ENCODE data around the gene TASOR2. TPM values are rescaled to one million over a fixed set of nuclear protein-coding genes. Genes with fewer than 3 reads are reported as not detected.
A peak's percentile ranks its signal among the peaks of the same experiment; 100 is the strongest.

The TASOR2 gene
- total and polyA plus RNA-seq, 9 of the 15 experiments (the other 6 are each of a cell fraction or from before 2014, with no cell fraction given) = 12.7 to 75.3 (median 52.3) TPM

DNA sequence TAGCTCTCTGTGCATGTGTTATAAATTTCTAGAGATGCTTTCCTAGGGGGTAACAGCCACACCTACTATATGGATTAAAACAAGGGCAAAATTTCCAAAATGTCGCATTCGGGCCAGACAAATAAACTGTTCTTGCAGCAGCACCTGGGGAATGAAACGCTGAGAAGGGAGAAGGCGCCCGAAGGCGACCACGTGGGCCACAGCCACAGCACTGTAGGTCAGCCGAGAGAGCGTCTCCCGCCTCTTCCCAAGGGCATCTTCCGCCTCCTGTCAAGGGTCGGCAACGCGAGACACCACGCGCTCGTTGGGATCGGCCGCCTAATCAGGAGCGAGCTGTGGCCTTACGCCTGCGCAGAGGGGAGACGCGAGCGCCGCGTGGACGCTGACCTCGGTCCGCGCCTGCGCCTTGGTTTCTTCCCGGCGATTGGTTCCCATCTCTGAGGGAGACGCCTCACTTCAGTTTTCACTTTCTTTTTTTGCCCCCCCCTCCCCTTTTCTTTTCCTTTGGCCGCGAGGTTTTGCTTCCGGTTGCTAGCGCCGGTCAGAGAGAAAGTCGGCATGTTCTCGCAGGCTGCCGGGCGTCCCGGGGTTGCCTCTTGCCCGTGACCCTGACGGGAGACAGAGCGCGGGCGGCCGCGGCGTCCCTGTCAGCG is at the start of gene TASOR2 (continued):
- TF ChIP-seq GTF2F1 (IDR thresholded peaks at IDR 0.05; ENCODE audit: low read depth, low read length) = 0 out of 2 replicates have a peak, but pooled peaks have one; percentile 38
- TF ChIP-seq CREB1 (IDR thresholded peaks at IDR 0.05) = 0 out of 2 replicates have a peak, but pooled peaks have one; percentile 24
- peak; percentile 80 for TF ChIP-seq CREB1 (CRISPR knock-in tag; IDR thresholded peaks at IDR 0.05)
- TF ChIP-seq, protein P1, sequence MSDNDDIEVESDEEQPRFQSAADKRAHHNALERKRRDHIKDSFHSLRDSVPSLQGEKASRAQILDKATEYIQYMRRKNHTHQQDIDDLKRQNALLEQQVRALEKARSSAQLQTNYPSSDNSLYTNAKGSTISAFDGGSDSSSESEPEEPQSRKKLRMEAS (CRISPR knock-in tag; IDR thresholded peaks at IDR 0.05) = peak; percentile 100
- peak; percentile 70 for TF ChIP-seq HNRNPLL (IDR thresholded peaks at IDR 0.05; ENCODE audit: low read depth, low read length, poor library complexity, severe bottlenecking)
- peak; percentile 78 for TF ChIP-seq POLR2B (IDR thresholded peaks at IDR 0.05; ENCODE audit: low read depth, partially characterized antibody)
- TF ChIP-seq, protein P2, sequence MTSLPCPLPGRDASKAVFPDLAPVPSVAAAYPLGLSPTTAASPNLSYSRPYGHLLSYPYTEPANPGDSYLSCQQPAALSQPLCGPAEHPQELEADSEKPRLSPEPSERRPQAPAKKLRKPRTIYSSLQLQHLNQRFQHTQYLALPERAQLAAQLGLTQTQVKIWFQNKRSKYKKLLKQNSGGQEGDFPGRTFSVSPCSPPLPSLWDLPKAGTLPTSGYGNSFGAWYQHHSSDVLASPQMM (CRISPR knock-in tag; IDR thresholded peaks at IDR 0.05) = no peak
- 0 out of 2 replicates have a peak, but pooled peaks have one; percentile 65 for TF ChIP-seq ZNF79 (CRISPR knock-in tag; IDR thresholded peaks at IDR 0.05; ENCODE audit: low read depth)
- TF ChIP-seq, protein P3, sequence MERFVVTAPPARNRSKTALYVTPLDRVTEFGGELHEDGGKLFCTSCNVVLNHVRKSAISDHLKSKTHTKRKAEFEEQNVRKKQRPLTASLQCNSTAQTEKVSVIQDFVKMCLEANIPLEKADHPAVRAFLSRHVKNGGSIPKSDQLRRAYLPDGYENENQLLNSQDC (CRISPR knock-in tag; IDR thresholded peaks at IDR 0.05) = no peak
- TF ChIP-seq NCOA6 (IDR thresholded peaks at IDR 0.05) = no peak
- peak; percentile 77 for TF ChIP-seq PTRF (tag; IDR thresholded peaks at IDR 0.05)
- TF ChIP-seq SMARCA5 (IDR thresholded peaks at IDR 0.05) = no peak
- peak in 1 of 2 experiments; percentile 5; a peak in 1 of 4 replicates for TF ChIP-seq RCOR1 (IDR thresholded peaks at IDR 0.05; ENCODE audit: borderline replicate concordance in 1 of 2, low read depth in 2 of 2, low read length in 2 of 2)
- TF ChIP-seq, protein P4, sequence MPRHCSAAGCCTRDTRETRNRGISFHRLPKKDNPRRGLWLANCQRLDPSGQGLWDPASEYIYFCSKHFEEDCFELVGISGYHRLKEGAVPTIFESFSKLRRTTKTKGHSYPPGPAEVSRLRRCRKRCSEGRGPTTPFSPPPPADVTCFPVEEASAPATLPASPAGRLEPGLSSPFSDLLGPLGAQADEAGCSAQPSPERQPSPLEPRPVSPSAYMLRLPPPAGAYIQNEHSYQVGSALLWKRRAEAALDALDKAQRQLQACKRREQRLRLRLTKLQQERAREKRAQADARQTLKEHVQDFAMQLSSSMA (CRISPR knock-in tag; IDR thresholded peaks at IDR 0.05) = no peak
- peak; percentile 84 for TF ChIP-seq PCBP1 (IDR thresholded peaks at IDR 0.05; ENCODE audit: low read depth, low read length, poor library complexity, severe bottlenecking)
- TF ChIP-seq MTA1 (IDR thresholded peaks at IDR 0.05; ENCODE audit: borderline replicate concordance) = no peak
- peak; percentile 55; the same call in 1 of the 2 replicates for TF ChIP-seq ZNF324 (CRISPR knock-in tag; IDR thresholded peaks at IDR 0.05)
- TF ChIP-seq BRD9 (IDR thresholded peaks at IDR 0.05; ENCODE audit: low read depth, partially characterized antibody) = no peak
- peak; percentile 86 for TF ChIP-seq ZNF311 (CRISPR knock-in tag; IDR thresholded peaks at IDR 0.05)
- TF ChIP-seq NFE2L1 (tag; IDR thresholded peaks at IDR 0.05; ENCODE audit: borderline replicate concordance, low read depth) = no peak; the same call in 1 of the 2 replicates
- TF ChIP-seq CHD1 (IDR thresholded peaks at IDR 0.05; ENCODE audit: low read length) = no peak
- TF ChIP-seq, protein P5, sequence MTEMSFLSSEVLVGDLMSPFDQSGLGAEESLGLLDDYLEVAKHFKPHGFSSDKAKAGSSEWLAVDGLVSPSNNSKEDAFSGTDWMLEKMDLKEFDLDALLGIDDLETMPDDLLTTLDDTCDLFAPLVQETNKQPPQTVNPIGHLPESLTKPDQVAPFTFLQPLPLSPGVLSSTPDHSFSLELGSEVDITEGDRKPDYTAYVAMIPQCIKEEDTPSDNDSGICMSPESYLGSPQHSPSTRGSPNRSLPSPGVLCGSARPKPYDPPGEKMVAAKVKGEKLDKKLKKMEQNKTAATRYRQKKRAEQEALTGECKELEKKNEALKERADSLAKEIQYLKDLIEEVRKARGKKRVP (CRISPR knock-in tag; IDR thresholded peaks at IDR 0.05) = peak; percentile 57; the same call in 1 of the 2 replicates
- TF ChIP-seq PHF21A (IDR thresholded peaks at IDR 0.05; ENCODE audit: borderline replicate concordance, low read depth) = no peak
- no peak for TF ChIP-seq RBM14 (IDR thresholded peaks at IDR 0.05; ENCODE audit: borderline replicate concordance, insufficient read depth, low read depth, low read length)
- no peak for TF ChIP-seq SIN3B (IDR thresholded peaks at IDR 0.05; ENCODE audit: low read depth)
- no peak for TF ChIP-seq YBX1 (IDR thresholded peaks at IDR 0.05)
- TF ChIP-seq, protein P6, sequence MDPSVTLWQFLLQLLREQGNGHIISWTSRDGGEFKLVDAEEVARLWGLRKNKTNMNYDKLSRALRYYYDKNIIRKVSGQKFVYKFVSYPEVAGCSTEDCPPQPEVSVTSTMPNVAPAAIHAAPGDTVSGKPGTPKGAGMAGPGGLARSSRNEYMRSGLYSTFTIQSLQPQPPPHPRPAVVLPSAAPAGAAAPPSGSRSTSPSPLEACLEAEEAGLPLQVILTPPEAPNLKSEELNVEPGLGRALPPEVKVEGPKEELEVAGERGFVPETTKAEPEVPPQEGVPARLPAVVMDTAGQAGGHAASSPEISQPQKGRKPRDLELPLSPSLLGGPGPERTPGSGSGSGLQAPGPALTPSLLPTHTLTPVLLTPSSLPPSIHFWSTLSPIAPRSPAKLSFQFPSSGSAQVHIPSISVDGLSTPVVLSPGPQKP (CRISPR knock-in tag; IDR thresholded peaks at IDR 0.05) = no peak

All from K562 (cell line).